Stimulated activated CD4-positive, alpha-beta T cell treated with anti-CD3 and anti-CD28 coated beads, Interleukin-12 subunit alpha, Interleukin-12 subunit beta, amount 100 ng/mL, for 24 hours (primary cell): ENCODE results near the gene ZNF354B.
"Not testable (repeated sequence)": the region's sequence is repeated elsewhere in the genome, so short reads cannot be mapped to it uniquely, and the experiment has no call there.

Experiments used
- DNase-seq, 2 experiments: peaks; one replicate each; pipeline ENCODE4 v3.0.0-alpha.2; 2020; ENCODE audit warnings: low read depth in 2 of 2

Gene ZNF354B

DNA sequence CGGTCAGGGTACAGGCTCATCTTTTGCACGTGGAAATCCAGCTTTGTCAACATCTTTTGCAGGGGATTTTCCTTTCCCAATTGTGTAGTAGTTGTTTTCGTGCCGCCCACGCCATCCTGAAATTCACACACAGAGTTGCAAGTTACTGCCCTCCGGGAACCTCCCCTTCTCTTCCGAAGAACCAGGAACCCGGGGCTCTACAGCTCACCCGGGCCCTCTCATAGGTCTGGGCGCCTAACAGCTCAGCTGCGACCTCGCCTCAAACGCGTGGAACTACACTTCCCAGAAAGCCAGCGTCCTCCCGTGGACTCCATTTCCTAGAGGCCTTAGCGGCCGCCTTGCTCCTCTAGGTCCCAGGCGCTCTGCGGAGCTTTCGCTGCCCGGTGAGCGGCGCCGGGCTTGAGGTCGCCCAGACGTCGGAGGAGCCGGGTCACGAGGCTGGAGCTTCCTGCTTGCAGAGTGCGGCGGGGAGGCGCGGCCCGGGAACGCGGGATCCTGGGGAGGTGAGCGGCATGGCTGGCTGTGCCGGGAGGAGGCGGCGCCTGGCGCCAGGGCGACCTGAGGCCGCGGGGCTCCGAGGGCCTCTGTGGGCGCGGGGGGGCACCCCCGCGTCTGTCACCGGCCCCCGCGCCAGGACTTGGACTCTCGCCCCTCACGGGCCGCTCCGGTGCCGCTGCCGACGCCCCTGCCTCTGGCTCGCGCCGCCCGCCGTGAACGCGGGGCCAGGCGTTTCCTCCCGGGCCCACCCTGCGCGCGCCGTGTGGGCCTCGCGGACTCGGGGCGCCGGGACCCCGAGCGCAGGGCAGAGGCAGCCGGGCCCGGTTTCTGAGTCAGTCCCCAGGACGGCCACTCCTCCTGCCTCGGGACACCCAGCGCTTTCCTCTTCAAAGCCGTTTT, at the start of gene ZNF354B:
Gene ZNF354B (plus strand): TSS at position 329 of the 897 bp plus-strand sequence. CDS start 1,095 bp downstream, outside the sequence.
- peak; percentile 69 to 76 for DNase-seq

DNA sequence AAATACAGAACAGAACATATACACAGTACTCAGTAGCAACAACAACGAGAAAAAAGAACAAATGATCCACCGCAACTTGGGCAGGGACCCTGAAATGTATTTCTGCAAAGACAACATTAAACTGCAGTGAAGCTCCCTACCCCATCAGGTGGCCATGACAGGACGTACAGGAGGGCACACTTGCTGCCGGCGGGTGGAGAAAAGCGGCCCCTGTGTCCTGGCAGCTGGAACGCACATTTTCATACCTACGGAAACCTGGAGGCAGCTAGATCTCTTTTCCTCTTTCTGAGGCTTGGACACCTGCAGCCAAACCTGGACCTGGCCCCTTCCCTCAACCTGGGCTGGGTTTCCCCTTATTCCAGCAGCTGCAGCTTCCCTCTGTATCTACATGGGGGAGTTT, 42.2 kb upstream of the ZNF354B start:
- DNase-seq: no peak

DNA sequence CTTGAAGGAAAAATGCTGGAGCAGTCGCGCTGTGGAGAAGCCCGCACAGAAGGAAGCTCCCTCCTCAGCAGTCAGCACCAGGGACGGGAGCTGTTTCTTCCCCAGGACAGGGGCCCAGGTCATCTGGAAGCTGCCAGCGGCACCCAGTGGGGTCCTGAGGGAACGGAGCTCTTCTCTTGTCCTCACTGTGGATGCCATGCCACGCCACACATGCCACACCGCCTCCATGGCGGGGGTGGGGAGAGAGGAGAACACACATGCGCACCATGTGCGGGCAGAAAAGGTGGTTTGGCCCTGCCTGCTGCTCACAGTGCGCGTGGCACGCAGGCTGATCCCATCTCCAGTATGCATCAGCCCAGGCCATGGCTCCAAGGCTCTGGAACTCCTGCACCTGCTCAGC, 41.7 kb upstream of the ZNF354B start:
- no peak for DNase-seq

- DNase-seq: no peak
Observed at GRCh38 chr5:178820001-178820400, 39.8 kb upstream of the ZNF354B start.

DNA sequence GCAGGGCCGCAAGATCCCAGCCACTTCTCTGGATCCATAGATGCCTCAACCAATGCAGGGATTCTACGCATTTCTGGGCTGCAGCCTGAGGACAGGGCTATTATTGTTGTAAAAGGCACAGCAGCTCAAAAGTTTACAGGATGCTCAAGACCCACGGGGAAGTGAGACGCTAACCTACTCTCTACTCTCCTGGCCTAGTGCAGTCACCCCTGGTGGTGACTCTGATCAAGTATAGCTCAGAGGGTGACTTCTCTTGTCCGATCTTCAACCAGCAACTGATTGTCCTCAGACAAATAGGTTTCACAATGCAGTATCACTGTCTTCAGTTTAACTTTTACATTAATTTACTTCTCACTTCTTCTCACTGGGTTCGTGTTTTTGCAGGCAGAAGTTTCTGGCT, 34.3 kb upstream of the ZNF354B start:
- no peak for DNase-seq

DNA sequence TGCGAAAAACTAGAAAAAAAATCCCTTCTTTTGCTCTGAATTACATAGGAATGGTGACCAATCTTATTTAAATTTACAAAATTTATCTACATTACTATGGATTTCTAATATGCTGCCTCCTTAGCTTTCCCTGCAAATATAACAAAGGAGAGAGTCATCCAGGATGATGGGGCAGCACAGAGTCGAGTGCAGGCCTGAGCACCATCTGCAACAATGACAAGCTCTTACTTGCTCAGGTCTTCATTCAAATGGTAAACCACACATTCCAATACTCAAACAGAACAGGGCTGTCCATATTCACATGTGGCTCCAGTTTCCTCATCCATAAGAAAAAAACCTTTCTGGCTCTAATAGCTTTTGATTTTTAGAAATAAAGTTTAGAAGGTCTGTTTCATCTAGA, 33.5 kb upstream of the ZNF354B start:
- no peak for DNase-seq

- no peak for DNase-seq
Observed at GRCh38 chr5:178827636-178828035, 32.1 kb upstream of the ZNF354B start.

- DNase-seq: no peak
Observed at GRCh38 chr5:178831049-178831448, 28.7 kb upstream of the ZNF354B start.

GRCh38 chr5:178832618-178833201, 27.0 kb upstream of the ZNF354B start:
- DNase-seq: no peak

GRCh38 chr5:178836628-178837027, 23.1 kb upstream of the ZNF354B start:
- no peak for DNase-seq

- not testable (repeated sequence) for DNase-seq
Observed at GRCh38 chr5:178838695-178839318, 20.9 kb upstream of the ZNF354B start.

GRCh38 chr5:178839319-178839704, 20.4 kb upstream of the ZNF354B start:
- peak in 1 of 2 experiments; percentile 24 for DNase-seq

DNA sequence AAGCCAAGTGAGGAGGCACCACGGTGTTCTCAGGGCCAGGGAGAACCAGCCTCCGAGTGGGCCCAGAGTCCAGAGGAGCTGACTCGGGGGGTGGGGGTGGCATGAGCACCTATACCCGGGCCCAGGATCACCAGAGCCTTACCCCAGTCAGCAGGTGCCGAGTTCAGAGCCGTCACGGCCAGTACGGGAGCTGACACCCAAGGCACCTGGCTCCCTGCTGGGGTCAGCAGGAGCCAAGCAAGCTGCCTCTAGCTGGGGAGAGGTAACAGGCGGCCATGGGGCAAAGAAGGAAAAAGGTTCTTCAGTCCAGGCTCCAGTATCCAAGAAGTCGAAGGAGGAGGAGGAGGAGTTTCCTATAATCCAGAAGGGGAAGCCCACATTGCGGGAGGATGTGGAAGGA, 19.4 kb upstream of the ZNF354B start:
- not testable (repeated sequence) for DNase-seq

GRCh38 chr5:178849316-178849715, 10.4 kb upstream of the ZNF354B start:
- no peak for DNase-seq

GRCh38 chr5:178851951-178852350, 7.8 kb upstream of the ZNF354B start:
- no peak for DNase-seq

DNA sequence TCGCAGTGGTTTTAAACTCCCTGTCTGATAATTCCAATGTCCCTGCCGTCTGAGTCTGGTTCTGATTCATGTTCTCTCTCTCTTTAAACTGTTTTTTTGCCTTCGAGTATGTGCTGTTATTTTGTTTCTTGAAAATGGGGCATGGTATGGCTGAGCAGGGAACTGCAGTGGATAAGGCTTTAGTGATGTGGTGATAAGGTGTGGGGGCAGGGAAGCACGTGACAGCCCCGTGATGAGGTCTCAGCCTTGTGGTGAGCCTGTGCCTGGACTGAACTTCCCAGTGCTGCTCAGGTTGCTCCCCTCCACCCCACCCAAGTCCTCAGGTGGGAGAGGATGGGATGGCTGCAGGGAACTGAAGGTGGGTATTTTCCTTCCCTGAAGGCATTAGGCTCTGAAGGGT, 5.5 kb upstream of the ZNF354B start:
- DNase-seq: no peak

DNA sequence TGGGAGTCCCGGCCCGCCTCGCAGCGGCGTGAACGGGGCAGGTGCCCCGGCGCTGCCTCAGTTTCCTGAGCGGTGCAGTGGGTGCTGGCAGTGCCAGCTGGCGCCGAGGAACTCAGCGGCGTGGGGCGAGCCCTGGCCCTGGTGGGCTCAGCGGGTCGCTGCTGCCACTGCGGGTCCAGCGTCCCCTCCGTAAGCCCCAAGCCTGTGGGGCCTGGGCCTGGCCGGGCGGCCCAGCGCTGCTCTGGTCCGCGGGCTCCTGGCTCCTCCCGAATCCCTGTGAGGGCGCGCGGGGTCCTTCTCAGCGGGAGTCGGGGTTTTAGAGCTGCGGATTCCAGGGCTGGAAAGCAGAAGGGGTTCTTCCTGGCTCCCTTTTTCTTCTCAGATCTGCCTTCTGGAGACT, 862 bp downstream of the ZNF354B start:
- DNase-seq: not testable (repeated sequence)

DNA sequence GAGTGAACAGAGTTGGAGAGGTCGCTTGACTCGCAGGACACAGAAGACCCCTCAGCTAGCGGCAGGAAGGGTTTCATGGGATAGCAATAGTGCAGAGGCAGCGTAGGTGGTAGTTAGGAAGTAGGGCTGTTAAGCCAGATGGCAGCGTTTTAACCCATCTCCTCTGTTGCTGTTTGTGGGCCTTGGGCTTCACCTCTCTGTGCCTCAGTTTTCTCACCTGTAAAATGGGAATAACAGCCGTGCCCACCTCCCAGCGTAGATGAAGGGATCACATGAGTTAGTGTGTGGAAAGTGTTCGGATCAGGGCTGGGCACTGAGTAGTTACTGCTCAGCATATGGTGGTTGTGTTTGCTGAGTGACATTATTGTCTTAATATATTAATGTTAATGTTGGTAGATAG, 1.9 kb downstream of the ZNF354B start:
- DNase-seq: no peak

- no peak for DNase-seq
Observed at GRCh38 chr5:178866946-178867345, 7.2 kb downstream of the ZNF354B start.

DNA sequence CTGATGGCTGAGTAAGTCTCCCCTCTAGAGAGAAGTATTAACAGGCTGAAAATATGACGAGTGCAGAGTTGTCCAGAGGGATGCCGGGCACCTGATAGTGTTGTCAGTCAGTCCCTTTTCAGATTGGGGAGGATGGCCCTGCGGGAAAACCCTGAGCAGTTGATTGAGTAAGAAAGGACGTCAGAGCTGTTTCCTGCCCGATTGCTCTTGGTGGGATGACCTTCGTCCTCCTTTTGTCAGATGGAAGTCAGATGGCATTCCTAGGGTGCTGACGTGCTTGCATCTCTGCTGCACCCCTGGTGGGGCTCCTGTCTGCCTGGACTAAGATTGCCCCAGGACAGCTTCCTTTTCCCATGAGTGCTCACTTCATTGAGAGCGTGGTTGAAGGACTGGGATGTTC, 9.8 kb downstream of the ZNF354B start:
- DNase-seq: no peak

GRCh38 chr5:178870411-178870810, 10.7 kb downstream of the ZNF354B start:
- no peak for DNase-seq

DNA sequence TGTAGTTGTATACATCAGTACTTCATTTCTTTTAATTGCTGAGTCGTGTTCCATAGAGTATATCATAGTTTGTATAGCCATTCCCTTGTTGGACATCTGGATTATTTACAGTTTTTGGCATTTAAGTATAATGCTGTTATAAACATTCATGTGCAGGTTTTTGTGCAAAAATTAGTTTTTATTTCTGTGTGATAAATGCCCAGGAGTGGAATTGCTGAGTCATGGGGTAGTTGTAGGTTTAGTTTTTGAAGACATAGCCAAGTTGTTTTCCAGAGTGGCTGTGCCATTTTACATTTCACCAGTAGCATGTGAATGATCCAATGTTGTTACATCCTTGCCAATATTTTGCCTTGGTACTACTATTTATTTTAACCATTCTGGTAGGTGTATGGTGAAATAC, 12.5 kb downstream of the ZNF354B start:
- no peak for DNase-seq
